PC-9 (cell line): ENCODE results near the gene SCLY. TPM values are rescaled to one million over a fixed set of nuclear protein-coding genes. Genes with fewer than 3 reads are reported as not detected.

Experiments
- BruUV-seq: library from RNA; stranded (reverse); fragments of 400-500 nt; replicated peaks from 2 replicates; lab custom pipeline; 2021; lab: Mats Ljungman, UMichigan
- CTCF ChIA-PET: fragments of 300-600 bp; sonication (Branson Sonifier 250); formaldehyde crosslinking; loops from one replicate; lab custom pipeline; 2022; ENCODE audit warnings: antibody characterized with exemption; lab: Charles Lee
- POLR2A ChIA-PET: fragments of 300-600 bp; sonication (Branson Sonifier 250); formaldehyde crosslinking; loops from one replicate; lab custom pipeline; 2022; ENCODE audit warnings: antibody characterized with exemption; ENCODE audit not compliant: unreplicated experiment; lab: Charles Lee
- DNase-seq, 2 experiments: peaks; one replicate each; pipeline versions ENCODE4 v3.0.0 to v3.0.0-alpha.2; 2015 to 2022; ENCODE audit warnings: mixed read lengths in 1 of 2
- H2AFZ ChIP-seq: fragments of 200-600 bp; sonication (generic); 2 replicates; pipeline ENCODE4 v1.8.1; 2017; ENCODE audit warnings: antibody characterized with exemption
- H3F3A ChIP-seq: fragments of 200-600 bp; sonication (generic); 2 replicates; pipeline ENCODE4 v1.8.1; 2017; ENCODE audit warnings: antibody characterized with exemption, mild to moderate bottlenecking, low read depth; ENCODE audit not compliant: insufficient read depth
- H3K27ac ChIP-seq: fragments of 200-600 bp; sonication (generic); 2 replicates; pipeline ENCODE4 v1.6.1; 2016; ENCODE audit warnings: mixed run types
- H3K27me3 ChIP-seq: fragments of 200-600 bp; sonication (generic); 2 replicates; pipeline ENCODE4 v1.6.1; 2016; ENCODE audit warnings: low read depth, mixed run types; ENCODE audit not compliant: insufficient read depth
- H3K36me3 ChIP-seq: fragments of 200-600 bp; sonication (generic); 2 replicates; pipeline ENCODE4 v1.6.1; 2016; ENCODE audit warnings: low read depth, mixed run types
- H3K4me1 ChIP-seq: fragments of 200-600 bp; sonication (generic); replicated peaks from 2 replicates; pipeline ENCODE4 v1.6.1; 2016; ENCODE audit warnings: mixed run types; ENCODE audit not compliant: insufficient read depth
- H3K4me2 ChIP-seq: fragments of 200-600 bp; sonication (generic); 2 replicates; pipeline ENCODE4 v1.6.1; 2017; ENCODE audit warnings: mixed run types
- H3K4me3 ChIP-seq: fragments of 200-600 bp; sonication (generic); 2 replicates; pipeline ENCODE4 v1.6.1; 2016; ENCODE audit warnings: mixed run types
- H3K79me2 ChIP-seq: fragments of 200-600 bp; sonication (generic); 2 replicates; pipeline ENCODE4 v1.6.1; 2017; ENCODE audit warnings: low read depth, mixed run types
- H3K9me2 ChIP-seq: fragments of 200-600 bp; sonication (generic); 2 replicates; pipeline ENCODE4 v1.8.1; 2017; ENCODE audit warnings: mild to moderate bottlenecking; ENCODE audit not compliant: insufficient read depth
- H3K9me3 ChIP-seq: fragments of 200-600 bp; sonication (generic); 2 replicates; pipeline ENCODE4 v1.8.1; 2016; ENCODE audit warnings: low read depth; ENCODE audit not compliant: insufficient read depth
- H4K20me1 ChIP-seq: fragments of 200-600 bp; sonication (generic); 2 replicates; pipeline ENCODE4 v1.8.1; 2017; ENCODE audit not compliant: insufficient read depth
- CTCF ChIP-seq: fragments of 200-600 bp; sonication (generic); conservative IDR thresholded peaks from 2 replicates; pipeline ENCODE4 v1.6.1; 2017; ENCODE audit warnings: mixed run types, antibody characterized with exemption, mild to moderate bottlenecking, moderate library complexity
- EZH2 ChIP-seq: fragments of 200-600 bp; sonication (generic); IDR thresholded peaks from 2 replicates; pipeline ENCODE4 v1.8.0; 2017; ENCODE audit warnings: antibody characterized with exemption, low read depth
- intact Hi-C: fragments of 100-400 bp; cut with micrococcal nuclease; formaldehyde crosslinking; loops from one replicate; pipeline ENCODE4 v1.10.0; 2022; ENCODE audit not compliant: unreplicated experiment
- total RNA-seq: library from RNA; stranded (reverse); gene quantifications from 2 replicates; pipeline ENCODE4 v1.2.3, GENCODE V29; 2021

The SCLY gene
- total RNA-seq, 1 experiment from 2014 or later = 40.0 TPM

DNA sequence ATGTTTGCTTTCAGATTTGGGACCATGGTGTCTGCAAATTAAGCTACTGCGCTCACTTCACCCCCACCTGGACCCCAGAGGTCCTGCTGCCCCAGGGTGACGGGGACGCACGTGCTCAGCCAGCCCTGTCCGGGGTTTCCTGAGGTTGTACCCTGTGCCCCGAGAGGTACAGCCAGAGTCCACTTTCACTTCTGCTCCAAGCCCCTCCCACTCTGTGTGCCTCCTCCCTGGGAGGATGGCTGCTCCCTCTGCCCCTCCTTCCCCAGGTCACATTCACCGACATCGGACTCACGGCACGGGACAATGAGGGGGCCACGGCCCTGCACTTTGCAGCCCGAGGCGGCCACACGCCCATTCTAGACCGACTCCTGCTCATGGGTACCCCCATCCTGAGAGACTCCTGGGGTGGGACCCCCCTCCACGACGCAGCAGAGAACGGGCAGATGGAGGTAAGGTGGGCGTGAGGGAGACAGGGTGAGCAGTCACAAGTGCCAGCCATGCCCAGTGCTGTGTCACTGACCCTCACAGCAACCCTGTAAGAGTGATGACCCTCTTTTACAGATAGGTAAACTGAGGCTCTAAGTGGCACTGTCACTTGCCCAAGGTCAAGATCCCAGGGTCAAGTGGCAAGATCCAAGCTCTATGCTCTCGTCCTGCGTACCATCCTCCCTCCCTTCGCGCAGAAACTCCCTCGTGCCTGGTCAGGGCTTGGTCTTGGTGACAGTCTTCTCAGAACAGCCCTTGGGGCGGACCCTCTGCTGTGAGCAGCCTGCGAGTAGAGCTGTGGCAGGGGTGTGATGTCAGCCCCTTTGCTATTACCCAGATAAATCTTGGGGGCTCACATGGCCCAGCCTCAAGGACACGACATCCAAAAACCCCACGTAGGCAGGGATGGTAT is 47.0 kb downstream of the SCLY start:
- Histone ChIP-seq H3K79me2 (no peaks in the 10 kb centered on the region), H3K4me1 (0 out of 2 replicates have a peak, but pooled peaks cover 8% of the 10 kb centered on the region), H3K9me2 (no peaks in the 10 kb centered on the region), H2AFZ (peak overlapping the region; percentile 68; the same call in 1 of the 2 replicates), H3K9me3 (peaks cover 6% of the 10 kb centered on the region; the same call in 1 of the 2 replicates), H3K4me2 (peak overlapping the region; percentile 81), H4K20me1 (no peaks in the 10 kb centered on the region), H3K4me3 (peak overlapping the region; percentile 45; the same call in 1 of the 2 replicates), H3K36me3 (no peaks in the 10 kb centered on the region), H3K27me3 (no peaks in the 10 kb centered on the region; the same call in 1 of the 2 replicates), H3K27ac (no peak overlapping the region), H3F3A (peaks cover 3% of the 10 kb centered on the region)
- TF ChIP-seq EZH2 (no peak), CTCF (no peak; the same call in 1 of the 2 replicates)
- CTCF ChIA-PET = interaction anchor here (0.6 kb wide), 1 partner anchor 1174 kb away, joined by 8 read pairs; no protein-coding TSS in a partner anchor
- no TSS peak for BruUV-seq
- POLR2A ChIA-PET = no interaction called here
- intact Hi-C loops = loop anchor here (1.0 kb wide), 1 partner anchor 249 kb away; no protein-coding TSS in a partner anchor
- peak in 1 of 2 experiments; percentile 42 for DNase-seq

- 0 out of 2 replicates have a peak, but pooled peaks cover 8% of the 10 kb centered on the region for H3K4me1 ChIP-seq
- H3K27ac ChIP-seq = no peak overlapping the region
- H3K9me3 ChIP-seq = peaks cover 9% of the 10 kb centered on the region; the same call in 1 of the 2 replicates
- no peaks in the 10 kb centered on the region; the same call in 1 of the 2 replicates for H3K27me3 ChIP-seq
- no peaks in the 10 kb centered on the region for H3K79me2 ChIP-seq
- ChIA-PET POLR2A (interaction anchor here (0.6 kb wide), 1 partner anchor 10 kb away, joined by 4 read pairs; no protein-coding TSS in a partner anchor), CTCF (interaction anchor here (0.6 kb wide), 2 partner anchors 185 to 622 kb away, joined by 3 to 16 read pairs; no protein-coding TSS in a partner anchor)
- DNase-seq = no peak
- H3F3A ChIP-seq = peaks cover 3% of the 10 kb centered on the region; the same call in 1 of the 2 replicates
- no peaks in the 10 kb centered on the region for H3K9me2 ChIP-seq
- no TSS peak for BruUV-seq
- no peaks in the 10 kb centered on the region for H4K20me1 ChIP-seq
- no peak overlapping the region for H2AFZ ChIP-seq
- TF ChIP-seq EZH2 (no peak), CTCF (no peak)
- intact Hi-C loops = no loop called here
- no peaks in the 10 kb centered on the region for H3K36me3 ChIP-seq
- no peak overlapping the region for H3K4me3 ChIP-seq
- no peak overlapping the region for H3K4me2 ChIP-seq
These were observed 47.8 kb downstream of the SCLY start for GRCh38 chr2:238108423-238109183.

DNA sequence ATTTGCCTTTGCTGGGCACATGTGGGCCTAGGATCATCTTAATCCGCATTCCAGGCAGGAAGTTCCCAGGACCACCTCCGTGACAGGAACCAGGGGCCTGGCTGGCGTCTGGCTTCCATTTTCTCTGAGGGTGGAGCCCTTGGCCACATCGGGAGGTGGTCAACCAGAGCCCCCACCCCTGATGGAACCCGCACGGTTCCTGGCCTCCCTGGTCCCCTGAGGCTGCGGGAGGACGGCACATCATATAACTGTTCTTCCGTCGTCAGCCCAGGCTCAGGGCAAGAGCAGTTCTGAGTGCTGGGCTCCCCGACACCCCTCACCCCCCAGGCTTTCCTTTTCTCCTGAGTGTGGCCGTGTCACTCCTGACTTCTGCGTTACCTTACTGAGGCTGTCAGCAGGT is 52.8 kb downstream of the SCLY start:
- Histone ChIP-seq H3K9me2 (no peaks in the 10 kb centered on the region), H3K79me2 (no peaks in the 10 kb centered on the region), H3K27ac (no peak overlapping the region), H3K4me3 (no peak overlapping the region), H3K4me1 (0 out of 2 replicates have a peak, but pooled peaks cover 4% of the 10 kb centered on the region), H4K20me1 (no peaks in the 10 kb centered on the region), H3F3A (peaks cover 3% of the 10 kb centered on the region; the same call in 1 of the 2 replicates), H2AFZ (no peak overlapping the region), H3K4me2 (no peak overlapping the region), H3K36me3 (no peaks in the 10 kb centered on the region), H3K9me3 (peaks cover 9% of the 10 kb centered on the region; the same call in 1 of the 2 replicates), H3K27me3 (peaks cover 25% of the 10 kb centered on the region)
- BruUV-seq = no TSS peak
- no peak for TF ChIP-seq EZH2
- no peak for TF ChIP-seq CTCF
- no peak for DNase-seq
- intact Hi-C loops = no loop called here
- CTCF ChIA-PET = no interaction called here
- POLR2A ChIA-PET = no interaction called here
